Esophagus squamous epithelium (tissue), 4 donors: ENCODE results near the gene ACYP1.

ENCODE experiments used
- CTCF ChIP-seq, 6 experiments: fragments of 450-650 bp in 4 of 6; fragments of 200-600 bp in 2 of 6; sonication (generic) in 2 of 6; IDR thresholded peaks; one replicate each; pipeline ENCODE4 v1.5.1; 2016 to 2019; ENCODE audit warnings: antibody characterized with exemption in 6 of 6, mild to moderate bottlenecking in 4 of 6, moderate library complexity in 4 of 6
- POLR2A ChIP-seq, 4 donors: fragments of 450-650 bp; IDR thresholded peaks; one replicate each; pipeline ENCODE4 v1.6.1; 2017; ENCODE audit warnings: antibody characterized with exemption in 4 of 4, mild to moderate bottlenecking in 4 of 4, moderate library complexity in 3 of 4

GRCh38 chr14:75025082-75025481 is 38.7 kb downstream of the ACYP1 start:
- TF ChIP-seq CTCF (IDR thresholded peaks at IDR 0.05): no peak
- TF ChIP-seq POLR2A (IDR thresholded peaks at IDR 0.05): no peak
